Measurements from ENCODE around the gene PPP2R5E.

DNA sequence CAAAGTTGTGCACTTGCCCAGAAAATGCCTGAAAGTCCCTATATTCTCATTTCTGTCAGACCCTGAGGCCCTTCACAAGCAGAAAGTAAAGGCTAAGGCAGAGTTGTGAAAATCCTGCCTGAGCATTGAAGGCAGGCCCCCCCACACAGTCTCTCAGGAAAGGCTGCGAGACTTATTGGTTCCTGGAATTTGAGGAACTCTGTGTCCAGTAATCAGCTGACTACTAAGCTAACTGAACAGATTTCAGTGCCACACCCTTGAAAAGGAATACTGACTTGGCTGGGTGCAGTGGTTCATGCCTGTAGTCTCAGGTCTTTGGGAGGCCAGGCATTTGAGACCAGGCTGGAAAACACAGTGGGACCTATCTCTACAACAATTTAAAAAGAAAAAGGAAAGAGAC, 21.1 kb upstream of the PPP2R5E start:
- TF ChIP-seq GATA2 (IDR thresholded peaks at IDR 0.05; ENCODE audit: low read depth, low read length) (no peak), GATA3 (IDR thresholded peaks at IDR 0.05; ENCODE audit: low read depth, low read length) (no peak)
